Uterus (tissue), 4 donors: Measurements from ENCODE around the gene PDE10A. TPM values are rescaled to one million over a fixed set of nuclear protein-coding genes. Genes with fewer than 3 reads are reported as not detected.

Source experiments
- DNase-seq, 2 donors: peaks; one replicate each; pipeline ENCODE4 v3.0.0-alpha.2; 2019 to 2020
- H3K27ac ChIP-seq, 2 donors: fragments of 200-600 bp; sonication (generic); 1 replicate in 1 of 2; 2 replicates in 1 of 2; pipeline ENCODE4 v1.5.1; 2016 to 2018
- H3K27me3 ChIP-seq, 2 donors: fragments of 200-600 bp; sonication (generic); one replicate each; pipeline ENCODE4 v1.5.1; 2018 to 2019; ENCODE audit warnings: control low read depth in 1 of 2
- H3K36me3 ChIP-seq, 2 donors: fragments of 200-600 bp; sonication (generic); one replicate each; pipeline ENCODE4 v1.5.1; 2019; ENCODE audit warnings: control low read depth in 1 of 2
- H3K4me1 ChIP-seq, 2 donors: fragments of 200-600 bp; sonication (generic); one replicate each; pipeline ENCODE4 v1.5.1; 2018 to 2019; ENCODE audit warnings: control low read depth in 1 of 2
- H3K4me3 ChIP-seq, 2 donors: fragments of 200-600 bp; sonication (generic); 1 replicate in 1 of 2; 2 replicates in 1 of 2; pipeline ENCODE4 v1.5.1; 2018 to 2019; ENCODE audit warnings: mild to moderate bottlenecking in 1 of 2
- H3K9me3 ChIP-seq, 2 donors: fragments of 200-600 bp; sonication (generic); one replicate each; pipeline ENCODE4 v1.5.1; 2019; ENCODE audit warnings: control low read depth in 1 of 2
- CTCF ChIP-seq, 4 experiments: fragments of 200-600 bp in 2 of 4; fragments of 450-650 bp in 2 of 4; sonication (generic) in 2 of 4; IDR thresholded peaks; one replicate each; pipeline ENCODE4 v1.5.1; 2016 to 2019; ENCODE audit warnings: antibody characterized with exemption in 4 of 4, mild to moderate bottlenecking in 2 of 4, moderate library complexity in 1 of 4
- POLR2A ChIP-seq, 2 donors: fragments of 450-650 bp; IDR thresholded peaks; one replicate each; pipeline ENCODE4 v1.6.1; 2016; ENCODE audit warnings: antibody characterized with exemption in 2 of 2, mild to moderate bottlenecking in 1 of 2, moderate library complexity in 1 of 2
- intact Hi-C: fragments of 100-400 bp; cut with DNase I; formaldehyde crosslinking; loops from one replicate; pipeline ENCODE4 v1.15.1; 2023; ENCODE audit warnings: low total_unique reads
- total RNA-seq, 4 donors: library from RNA; depleted of rRNA in 3 of 4; stranded (reverse); fragments of >200 nt in 3 of 4; gene quantifications; one replicate each; pipeline versions ENCODE4 v1.1.0 to v1.2.4, GENCODE V29; 2014 to 2023
- donor health status: DM: yes; HTN: yes; CAD: no.

PDE10A gene
- total RNA-seq, 4 donors from 2014 or later = 13.0 to 73.5 (median 36.4) TPM

GRCh38 chr6:165652766-165653165, 10.3 kb downstream of the PDE10A start:
- H3K27ac ChIP-seq = no peak overlapping the region
- H3K9me3 ChIP-seq = no peaks in the 10 kb centered on the region
- no peak for DNase-seq
- intact Hi-C loops = no loop called here
- TF ChIP-seq POLR2A (IDR thresholded peaks at IDR 0.05) = no peak
- TF ChIP-seq CTCF (IDR thresholded peaks at IDR 0.05) = no peak
- H3K27me3 ChIP-seq = no peaks in the 10 kb centered on the region
- no peaks in the 10 kb centered on the region for H3K36me3 ChIP-seq
- H3K4me1 ChIP-seq = peaks cover 0 to 7% of the 10 kb centered on the region in 2 donors
- no peak overlapping the region for H3K4me3 ChIP-seq

- Histone ChIP-seq H3K4me3 (no peak overlapping the region), H3K36me3 (no peaks in the 10 kb centered on the region), H3K9me3 (no peaks in the 10 kb centered on the region), H3K4me1 (peaks cover 0 to 7% of the 10 kb centered on the region in 2 donors), H3K27ac (peak overlapping the region; percentile 53 to 66), H3K27me3 (no peaks in the 10 kb centered on the region)
- TF ChIP-seq POLR2A (IDR thresholded peaks at IDR 0.05) (no peak), CTCF (IDR thresholded peaks at IDR 0.05) (no peak)
- DNase-seq = peak; percentile 62 to 63
- intact Hi-C loops = no loop called here
These were observed 13.6 kb downstream of the PDE10A start for GRCh38 chr6:165649166-165650137.

GRCh38 chr6:165647041-165647440, 16.0 kb downstream of the PDE10A start:
- Histone ChIP-seq H3K9me3 (no peaks in the 10 kb centered on the region), H3K4me3 (no peak overlapping the region), H3K27ac (peak overlapping the region; percentile 53 to 72), H3K36me3 (no peaks in the 10 kb centered on the region), H3K4me1 (peaks cover 0 to 7% of the 10 kb centered on the region in 2 donors), H3K27me3 (no peaks in the 10 kb centered on the region)
- intact Hi-C loops = no loop called here
- no peak for DNase-seq
- no peak for TF ChIP-seq CTCF (IDR thresholded peaks at IDR 0.05)
- TF ChIP-seq POLR2A (IDR thresholded peaks at IDR 0.05) = no peak

GRCh38 chr6:165645919-165646318, 17.1 kb downstream of the PDE10A start:
- H3K36me3 ChIP-seq = no peaks in the 10 kb centered on the region
- no peaks in the 10 kb centered on the region for H3K9me3 ChIP-seq
- TF ChIP-seq POLR2A (IDR thresholded peaks at IDR 0.05) (no peak), CTCF (IDR thresholded peaks at IDR 0.05) (no peak)
- H3K4me1 ChIP-seq = peaks cover 0 to 7% of the 10 kb centered on the region in 2 donors
- intact Hi-C loops = no loop called here
- peak in 1 of 2 donors; percentile 42 for DNase-seq
- no peaks in the 10 kb centered on the region for H3K27me3 ChIP-seq
- peak overlapping the region in 1 of 2 donors; percentile 72 for H3K27ac ChIP-seq
- no peak overlapping the region for H3K4me3 ChIP-seq

- TF ChIP-seq POLR2A (IDR thresholded peaks at IDR 0.05) = no peak
- TF ChIP-seq CTCF (IDR thresholded peaks at IDR 0.05) = no peak
- Histone ChIP-seq H3K27ac (no peak overlapping the region), H3K9me3 (no peaks in the 10 kb centered on the region), H3K4me1 (peaks cover 0 to 7% of the 10 kb centered on the region in 2 donors), H3K27me3 (no peaks in the 10 kb centered on the region), H3K4me3 (no peak overlapping the region), H3K36me3 (no peaks in the 10 kb centered on the region)
- DNase-seq = no peak
- intact Hi-C loops = no loop called here
These were observed 18.3 kb downstream of the PDE10A start for GRCh38 chr6:165644586-165645266.
